ENCODE measurements around the gene ABTB2.

ABTB2 gene

GRCh38 chr11:34299284-34299972 lies 58.4 kb downstream of the ABTB2 start:
- no peak overlapping the region for H3K4me3 ChIP-seq (ENCODE audit: low read length)
- TF ChIP-seq, protein P1, sequence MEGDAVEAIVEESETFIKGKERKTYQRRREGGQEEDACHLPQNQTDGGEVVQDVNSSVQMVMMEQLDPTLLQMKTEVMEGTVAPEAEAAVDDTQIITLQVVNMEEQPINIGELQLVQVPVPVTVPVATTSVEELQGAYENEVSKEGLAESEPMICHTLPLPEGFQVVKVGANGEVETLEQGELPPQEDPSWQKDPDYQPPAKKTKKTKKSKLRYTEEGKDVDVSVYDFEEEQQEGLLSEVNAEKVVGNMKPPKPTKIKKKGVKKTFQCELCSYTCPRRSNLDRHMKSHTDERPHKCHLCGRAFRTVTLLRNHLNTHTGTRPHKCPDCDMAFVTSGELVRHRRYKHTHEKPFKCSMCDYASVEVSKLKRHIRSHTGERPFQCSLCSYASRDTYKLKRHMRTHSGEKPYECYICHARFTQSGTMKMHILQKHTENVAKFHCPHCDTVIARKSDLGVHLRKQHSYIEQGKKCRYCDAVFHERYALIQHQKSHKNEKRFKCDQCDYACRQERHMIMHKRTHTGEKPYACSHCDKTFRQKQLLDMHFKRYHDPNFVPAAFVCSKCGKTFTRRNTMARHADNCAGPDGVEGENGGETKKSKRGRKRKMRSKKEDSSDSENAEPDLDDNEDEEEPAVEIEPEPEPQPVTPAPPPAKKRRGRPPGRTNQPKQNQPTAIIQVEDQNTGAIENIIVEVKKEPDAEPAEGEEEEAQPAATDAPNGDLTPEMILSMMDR (conservative IDR thresholded peaks at IDR 0.05; ENCODE audit: low read depth, low read length), result no peak
- DNase-seq (ENCODE audit: low read depth), result no peak

GRCh38 chr11:34298871-34299270 lies 58.9 kb downstream of the ABTB2 start:
- H3K4me3 ChIP-seq (ENCODE audit: low read length), result no peak overlapping the region
- TF ChIP-seq, protein P1 (conservative IDR thresholded peaks at IDR 0.05; ENCODE audit: low read depth, low read length), result no peak
- no peak for DNase-seq (ENCODE audit: low read depth)

- TF ChIP-seq, protein P1 (conservative IDR thresholded peaks at IDR 0.05; ENCODE audit: low read depth, low read length), result no peak
- H3K4me3 ChIP-seq (ENCODE audit: low read length), result no peak overlapping the region
Measured at GRCh38 chr11:34296412-34296811, 61.4 kb downstream of the ABTB2 start.

DNA sequence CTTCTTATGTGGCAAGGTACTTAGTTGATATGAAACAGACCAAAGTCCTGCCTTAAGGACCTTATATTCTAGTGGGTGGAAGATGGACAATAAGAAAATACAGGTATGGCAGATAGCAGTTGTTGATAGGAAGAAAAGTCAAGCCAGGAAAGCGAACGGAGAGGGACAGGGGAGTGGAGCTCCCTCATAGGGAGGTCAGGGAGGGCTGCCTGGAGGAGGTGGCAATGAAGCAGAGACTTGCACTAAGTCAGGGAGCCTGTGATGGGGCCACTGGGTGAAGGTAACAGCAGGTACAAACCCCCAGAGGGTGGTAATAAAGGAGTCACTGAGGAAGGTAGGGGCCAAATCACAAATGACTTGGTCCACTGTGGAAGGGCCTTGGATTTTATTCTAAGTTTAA lies 65.3 kb downstream of the ABTB2 start:
- DNase-seq (ENCODE audit: low read depth), result no peak
- TF ChIP-seq, protein P1 (conservative IDR thresholded peaks at IDR 0.05; ENCODE audit: low read depth, low read length), result no peak
- no peak overlapping the region for H3K4me3 ChIP-seq (ENCODE audit: low read length)

More at GRCh38 chr11:34296412-34296811, 61.4 kb downstream of the ABTB2 start:
- DNase-seq (ENCODE audit: low read depth), result no peak

DNA sequence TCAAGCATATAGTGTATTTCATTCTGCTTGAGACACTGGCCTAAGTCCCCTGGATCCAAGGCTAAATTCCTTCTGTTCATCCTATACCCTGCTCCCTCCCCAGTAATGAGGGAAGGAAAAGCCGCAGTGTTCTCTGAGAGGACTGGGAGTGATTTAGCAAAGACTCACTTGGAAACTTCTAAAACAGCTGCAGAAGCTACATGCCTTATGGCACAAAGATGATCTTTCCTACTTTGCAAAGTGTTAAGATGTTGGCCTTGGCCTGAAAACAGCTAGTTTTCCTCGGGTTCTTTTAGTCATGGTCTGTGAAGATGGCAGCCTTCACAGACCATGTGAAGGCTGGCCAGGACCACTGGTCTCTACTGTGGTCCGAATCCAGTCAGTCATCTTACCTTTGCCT lies 65.7 kb downstream of the ABTB2 start:
- no peak for DNase-seq (ENCODE audit: low read depth)
- H3K4me3 ChIP-seq (ENCODE audit: low read length), result no peak overlapping the region
- TF ChIP-seq, protein P1 (conservative IDR thresholded peaks at IDR 0.05; ENCODE audit: low read depth, low read length), result no peak

DNA sequence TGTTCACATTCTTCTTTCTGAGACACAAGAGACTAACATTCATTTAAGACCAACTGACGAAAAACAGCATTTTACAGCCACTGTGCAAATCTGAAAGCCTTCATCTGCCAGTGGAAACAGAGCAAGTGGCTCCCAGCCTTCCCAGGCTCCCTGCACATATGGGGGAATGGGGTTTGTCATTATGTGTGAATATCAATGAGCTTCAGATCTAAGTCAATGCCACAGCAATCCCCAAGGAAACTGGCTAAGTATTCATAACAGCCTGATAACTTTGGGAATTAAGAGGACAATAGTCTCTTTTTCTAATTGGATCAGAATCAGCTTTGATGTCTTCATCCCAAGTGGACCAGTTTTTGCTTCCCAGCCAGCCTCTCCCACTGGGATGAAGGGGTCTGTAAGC lies 66.9 kb downstream of the ABTB2 start:
- TF ChIP-seq, protein P1 (conservative IDR thresholded peaks at IDR 0.05; ENCODE audit: low read depth, low read length), result no peak
- no peak for DNase-seq (ENCODE audit: low read depth)
- no peak overlapping the region for H3K4me3 ChIP-seq (ENCODE audit: low read length)

DNA sequence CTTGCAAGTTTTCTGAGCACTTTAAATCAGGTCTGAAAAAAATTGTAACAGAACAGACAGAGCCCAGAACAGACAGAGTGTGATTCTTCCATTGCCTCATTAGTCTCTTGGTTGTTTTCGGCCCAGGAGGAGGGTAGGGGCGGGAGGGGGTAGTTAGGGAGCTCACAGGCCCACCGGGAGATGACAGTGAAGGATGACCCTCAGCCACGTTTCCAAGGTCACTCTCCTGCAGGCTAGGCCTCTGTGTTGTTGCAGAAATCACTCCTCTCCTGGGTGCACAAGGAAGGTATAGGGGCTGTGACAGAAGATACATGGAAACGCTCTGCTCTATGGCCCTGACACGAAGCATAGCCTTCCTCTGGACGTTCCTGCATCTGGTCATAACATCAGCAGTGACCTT lies 69.3 kb downstream of the ABTB2 start:
- no peak for DNase-seq (ENCODE audit: low read depth)
- H3K4me3 ChIP-seq (ENCODE audit: low read length), result no peak overlapping the region
- TF ChIP-seq, protein P1 (conservative IDR thresholded peaks at IDR 0.05; ENCODE audit: low read depth, low read length), result no peak
